ENCODE results near the gene KHDRBS2.

DNA sequence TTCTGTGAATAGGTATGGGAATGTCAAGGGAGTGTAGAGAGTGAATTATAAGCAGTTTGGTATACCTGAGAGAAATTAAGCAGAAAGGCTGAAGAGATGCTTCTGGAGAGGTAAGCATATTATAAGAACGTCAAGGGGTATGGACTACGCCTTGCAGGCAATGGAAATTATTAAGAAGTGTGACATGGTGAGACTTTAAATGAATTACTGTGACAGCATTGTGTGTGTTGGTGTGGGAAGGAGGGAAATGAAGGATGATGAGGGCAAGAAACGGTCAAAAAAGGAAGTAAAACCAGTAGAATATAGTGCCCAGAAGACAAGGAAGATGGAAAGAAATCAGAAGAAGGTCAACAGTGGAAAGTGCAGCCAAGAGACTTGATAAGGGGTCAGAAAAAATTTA is 5.9 kb downstream of the KHDRBS2 start:
- no peak for TF ChIP-seq EZH2 (IDR thresholded peaks at IDR 0.05; ENCODE audit: borderline replicate concordance, low read length)
- TF ChIP-seq, protein P1, sequence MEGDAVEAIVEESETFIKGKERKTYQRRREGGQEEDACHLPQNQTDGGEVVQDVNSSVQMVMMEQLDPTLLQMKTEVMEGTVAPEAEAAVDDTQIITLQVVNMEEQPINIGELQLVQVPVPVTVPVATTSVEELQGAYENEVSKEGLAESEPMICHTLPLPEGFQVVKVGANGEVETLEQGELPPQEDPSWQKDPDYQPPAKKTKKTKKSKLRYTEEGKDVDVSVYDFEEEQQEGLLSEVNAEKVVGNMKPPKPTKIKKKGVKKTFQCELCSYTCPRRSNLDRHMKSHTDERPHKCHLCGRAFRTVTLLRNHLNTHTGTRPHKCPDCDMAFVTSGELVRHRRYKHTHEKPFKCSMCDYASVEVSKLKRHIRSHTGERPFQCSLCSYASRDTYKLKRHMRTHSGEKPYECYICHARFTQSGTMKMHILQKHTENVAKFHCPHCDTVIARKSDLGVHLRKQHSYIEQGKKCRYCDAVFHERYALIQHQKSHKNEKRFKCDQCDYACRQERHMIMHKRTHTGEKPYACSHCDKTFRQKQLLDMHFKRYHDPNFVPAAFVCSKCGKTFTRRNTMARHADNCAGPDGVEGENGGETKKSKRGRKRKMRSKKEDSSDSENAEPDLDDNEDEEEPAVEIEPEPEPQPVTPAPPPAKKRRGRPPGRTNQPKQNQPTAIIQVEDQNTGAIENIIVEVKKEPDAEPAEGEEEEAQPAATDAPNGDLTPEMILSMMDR (conservative IDR thresholded peaks at IDR 0.05 in 1 of 2, IDR thresholded peaks at IDR 0.05 in 1 of 2; ENCODE audit: extremely low read depth in 1 of 2, insufficient read depth in 1 of 2, low read depth in 1 of 2, low read length in 2 of 2) = no peak
